Measurements from ENCODE around the gene ZNF221. TPM values are rescaled to one million over a fixed set of nuclear protein-coding genes. Genes with fewer than 3 reads are reported as not detected.
A peak's percentile ranks its signal among the peaks of the same experiment; 100 is the strongest.

Gene ZNF221
- total and polyA plus RNA-seq, 4 donors, result 0.30 to 3.5 (median 1.7) TPM

- peaks cover 14 to 35% (median 24%) of the 10 kb centered on the region in 4 donors for H3K9me3 ChIP-seq (ENCODE audit: control insufficient read depth in 4 of 4, low read length in 3 of 4)
- 11% methylated on average over 8 of the region's 8 CpGs for WGBS
Observed at GRCh38 chr19:44002212-44002565, 51.2 kb downstream of the ZNF221 start.

More at GRCh38 chr19:44002212-44002565, 51.2 kb downstream of the ZNF221 start:
- peaks cover 5 to 16% (median 13%) of the 10 kb centered on the region in 4 donors for H3K4me1 ChIP-seq (ENCODE audit: control insufficient read depth in 4 of 4, insufficient read depth in 4 of 4, low read length in 3 of 4)
- peak overlapping the region; percentile 60 to 97 (median 92) for H3K4me3 ChIP-seq (ENCODE audit: low read depth in 1 of 3, low read length in 3 of 3)
- peak overlapping the region; percentile 58 to 84 for H3K27ac ChIP-seq (ENCODE audit: low read depth in 1 of 2, low read length in 2 of 2)
- TF ChIP-seq MAX (IDR thresholded peaks at IDR 0.05) (no peak), FOXA2 (IDR thresholded peaks at IDR 0.05) (no peak), REST (IDR thresholded peaks at IDR 0.05) (no peak), ZBTB33 (IDR thresholded peaks at IDR 0.05) (no peak), YY1 (IDR thresholded peaks at IDR 0.05) (no peak), ATF3 (IDR thresholded peaks at IDR 0.05) (no peak), RXRA (IDR thresholded peaks at IDR 0.05) (no peak)
- no peaks in the 10 kb centered on the region for H3K27me3 ChIP-seq (ENCODE audit: control insufficient read depth in 4 of 4, insufficient read depth in 4 of 4, low read length in 3 of 4)
- peak overlapping the region; percentile 59 to 70 for H3K9ac ChIP-seq (ENCODE audit: low read depth in 1 of 2, low read length in 2 of 2)
- H3K36me3 ChIP-seq (ENCODE audit: control insufficient read depth in 4 of 4, insufficient read depth in 3 of 4, low read depth in 1 of 4, low read length in 3 of 4), result peaks cover 0 to 14% (median 7%) of the 10 kb centered on the region in 4 donors
- no peak for DNase-seq (ENCODE audit: low spot score)

Measured in liver (tissue), 9 donors.